Measurements from ENCODE around the gene MCF2L.

MCF2L gene

GRCh38 chr13:113148940-113149503, 180.0 kb downstream of the MCF2L start:
- no peak for DNase-seq (ENCODE audit: low read depth)

Data from CMK (cell line).